ENCODE results near the gene ANKRD13C. TPM values are rescaled to one million over a fixed set of nuclear protein-coding genes. Genes with fewer than 3 reads are reported as not detected.

The ANKRD13C gene
- total and polyA plus RNA-seq, 2 of the 4 experiments (the other 2 are of a cell fraction) = 8.3 to 10.9 TPM

DNA sequence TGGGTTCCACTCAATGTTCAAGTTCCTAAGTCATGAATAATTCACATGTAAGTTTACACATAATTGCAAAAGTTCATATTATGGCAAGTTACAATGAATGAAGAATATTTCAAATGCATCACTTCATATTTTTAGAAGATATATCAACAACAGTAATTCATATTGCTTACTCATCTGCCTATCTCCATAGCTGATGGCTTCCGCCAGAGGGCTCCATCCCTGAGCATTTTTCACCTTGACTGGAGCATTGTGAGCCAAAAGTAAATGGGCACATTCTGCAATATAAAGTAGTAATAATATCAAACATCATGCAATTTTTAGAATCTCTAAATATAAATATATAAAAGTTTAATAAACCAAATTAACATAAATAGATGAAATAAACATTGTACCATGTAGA, 29.8 kb downstream of the ANKRD13C start:
- Histone ChIP-seq H3K27ac (ENCODE audit: insufficient read depth, low read length) (no peak overlapping the region), H3K4me1 (ENCODE audit: control insufficient read depth, insufficient read depth, low read length) (peaks cover 4% of the 10 kb centered on the region; the same call in 1 of the 2 replicates), H3K4ac (ENCODE audit: low read depth, low read length) (no peak overlapping the region), H3K4me3 (ENCODE audit: insufficient read depth, low read depth, low read length) (no peak overlapping the region), H2BK5ac (ENCODE audit: low read depth, low read length, poor library complexity, severe bottlenecking) (no peak overlapping the region), H4K91ac (ENCODE audit: insufficient read depth, low read depth, low read length) (no peak overlapping the region), H2BK120ac (ENCODE audit: low read depth, low read length) (no peak overlapping the region), H3K27me3 (ENCODE audit: control insufficient read depth, insufficient read depth, low read length) (no peaks in the 10 kb centered on the region), H2AFZ (replicated peaks; ENCODE audit: low read length, poor library complexity) (no peak overlapping the region), H3K18ac (ENCODE audit: low read depth, low read length) (no peak overlapping the region), H3K4me2 (ENCODE audit: low read depth, low read length) (no peak overlapping the region), H3K9me3 (ENCODE audit: control insufficient read depth, insufficient read depth, low read length) (no peaks in the 10 kb centered on the region), H3K56ac (ENCODE audit: extremely low read depth, insufficient read depth, low read length) (no peak overlapping the region), H4K5ac (ENCODE audit: low read depth, low read length) (no peak overlapping the region), H3K14ac (replicated peaks; ENCODE audit: low read depth, low read length) (no peak overlapping the region), H2BK20ac (ENCODE audit: low read depth, low read length) (no peak overlapping the region), H3K79me1 (ENCODE audit: low read depth in 1 of 2, low read length in 2 of 2) (peaks cover 8 to 33% of the 10 kb centered on the region in 2 experiments), H3K23ac (ENCODE audit: low read depth, low read length) (no peak overlapping the region), H4K20me1 (ENCODE audit: insufficient read depth, low read length) (peaks cover 9% of the 10 kb centered on the region; the same call in 1 of the 2 replicates), H4K8ac (ENCODE audit: low read depth in 2 of 2, low read length in 2 of 2) (no peak overlapping the region), H2AK9ac (replicated peaks; ENCODE audit: low read depth, low read length, poor library complexity) (no peak overlapping the region), H3K36me3 (ENCODE audit: control insufficient read depth, insufficient read depth, low read length) (no peaks in the 10 kb centered on the region; the same call in 1 of the 2 replicates), H2BK15ac (ENCODE audit: low read depth, low read length) (no peak overlapping the region), H2AK5ac (ENCODE audit: low read depth, low read length) (no peak overlapping the region), H3K9ac (ENCODE audit: low read depth, low read length) (no peak overlapping the region), H3K9me1 (ENCODE audit: insufficient read depth, low read length) (no peaks in the 10 kb centered on the region; the same call in 1 of the 2 replicates)
- no TSS peak for BruUV-seq (replicated peaks)
- ChIA-PET CTCF (no interaction called here), POLR2A (ENCODE audit: unreplicated experiment) (no interaction called here)
- dilution Hi-C loops (cut with HindIII; ENCODE audit: low sequenced_read_pairs, unreplicated experiment) (no loop called here), intact Hi-C loops (cut with micrococcal nuclease) (no loop called here), in situ Hi-C loops (cut with MboI; ENCODE audit: low sequenced_read_pairs) (no loop called here)
- WGBS, 2 experiments (ENCODE audit: extremely low coverage in 2 of 2, insufficient read length in 1 of 2) = no CpG with 5 or more reads among the region's 1 CpG
- DNase-seq = no peak
- ATAC-seq (ENCODE audit: low read depth) = no peak
- TF ChIP-seq CHD1 (IDR thresholded peaks at IDR 0.05; ENCODE audit: low read depth, low read length) (no peak), NFE2L2 (IDR thresholded peaks at IDR 0.05; ENCODE audit: low read depth, low read length) (no peak), POLR2A (IDR thresholded peaks at IDR 0.05; ENCODE audit: low read depth, low read length) (no peak), CEBPB (IDR thresholded peaks at IDR 0.05; ENCODE audit: low read depth, low read length) (no peak), RCOR1 (IDR thresholded peaks at IDR 0.05; ENCODE audit: insufficient replicate concordance, low read length) (no peak), MAFK (IDR thresholded peaks at IDR 0.05; ENCODE audit: low read depth, low read length) (no peak), RFX5 (IDR thresholded peaks at IDR 0.05; ENCODE audit: low read depth, low read length) (no peak), MXI1 (IDR thresholded peaks at IDR 0.05; ENCODE audit: borderline replicate concordance, low read depth, low read length) (no peak), BHLHE40 (IDR thresholded peaks at IDR 0.05; ENCODE audit: low read depth, low read length) (no peak), SMC3 (IDR thresholded peaks at IDR 0.05; ENCODE audit: low read depth, low read length) (no peak), MAZ (IDR thresholded peaks at IDR 0.05; ENCODE audit: borderline replicate concordance, low read depth, low read length) (no peak)
- TF ChIP-seq, protein P1, sequence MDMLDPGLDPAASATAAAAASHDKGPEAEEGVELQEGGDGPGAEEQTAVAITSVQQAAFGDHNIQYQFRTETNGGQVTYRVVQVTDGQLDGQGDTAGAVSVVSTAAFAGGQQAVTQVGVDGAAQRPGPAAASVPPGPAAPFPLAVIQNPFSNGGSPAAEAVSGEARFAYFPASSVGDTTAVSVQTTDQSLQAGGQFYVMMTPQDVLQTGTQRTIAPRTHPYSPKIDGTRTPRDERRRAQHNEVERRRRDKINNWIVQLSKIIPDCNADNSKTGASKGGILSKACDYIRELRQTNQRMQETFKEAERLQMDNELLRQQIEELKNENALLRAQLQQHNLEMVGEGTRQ (IDR thresholded peaks at IDR 0.05; ENCODE audit: low read depth, low read length) = no peak
- TF ChIP-seq, protein P2, sequence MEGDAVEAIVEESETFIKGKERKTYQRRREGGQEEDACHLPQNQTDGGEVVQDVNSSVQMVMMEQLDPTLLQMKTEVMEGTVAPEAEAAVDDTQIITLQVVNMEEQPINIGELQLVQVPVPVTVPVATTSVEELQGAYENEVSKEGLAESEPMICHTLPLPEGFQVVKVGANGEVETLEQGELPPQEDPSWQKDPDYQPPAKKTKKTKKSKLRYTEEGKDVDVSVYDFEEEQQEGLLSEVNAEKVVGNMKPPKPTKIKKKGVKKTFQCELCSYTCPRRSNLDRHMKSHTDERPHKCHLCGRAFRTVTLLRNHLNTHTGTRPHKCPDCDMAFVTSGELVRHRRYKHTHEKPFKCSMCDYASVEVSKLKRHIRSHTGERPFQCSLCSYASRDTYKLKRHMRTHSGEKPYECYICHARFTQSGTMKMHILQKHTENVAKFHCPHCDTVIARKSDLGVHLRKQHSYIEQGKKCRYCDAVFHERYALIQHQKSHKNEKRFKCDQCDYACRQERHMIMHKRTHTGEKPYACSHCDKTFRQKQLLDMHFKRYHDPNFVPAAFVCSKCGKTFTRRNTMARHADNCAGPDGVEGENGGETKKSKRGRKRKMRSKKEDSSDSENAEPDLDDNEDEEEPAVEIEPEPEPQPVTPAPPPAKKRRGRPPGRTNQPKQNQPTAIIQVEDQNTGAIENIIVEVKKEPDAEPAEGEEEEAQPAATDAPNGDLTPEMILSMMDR (conservative IDR thresholded peaks at IDR 0.05; ENCODE audit: low read depth, low read length) = no peak
- TF ChIP-seq, protein P3, sequence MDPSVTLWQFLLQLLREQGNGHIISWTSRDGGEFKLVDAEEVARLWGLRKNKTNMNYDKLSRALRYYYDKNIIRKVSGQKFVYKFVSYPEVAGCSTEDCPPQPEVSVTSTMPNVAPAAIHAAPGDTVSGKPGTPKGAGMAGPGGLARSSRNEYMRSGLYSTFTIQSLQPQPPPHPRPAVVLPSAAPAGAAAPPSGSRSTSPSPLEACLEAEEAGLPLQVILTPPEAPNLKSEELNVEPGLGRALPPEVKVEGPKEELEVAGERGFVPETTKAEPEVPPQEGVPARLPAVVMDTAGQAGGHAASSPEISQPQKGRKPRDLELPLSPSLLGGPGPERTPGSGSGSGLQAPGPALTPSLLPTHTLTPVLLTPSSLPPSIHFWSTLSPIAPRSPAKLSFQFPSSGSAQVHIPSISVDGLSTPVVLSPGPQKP (IDR thresholded peaks at IDR 0.05; ENCODE audit: borderline replicate concordance, low read depth, low read length) = no peak
